NCI-H1930 (cell line): ENCODE measurements around the gene OR2A1.
"Not testable (repeated sequence)": the region's sequence is repeated elsewhere in the genome, so short reads cannot be mapped to it uniquely, and the experiment has no call there.

Experiments used
- DNase-seq, 2 experiments: peaks; one replicate each; lab custom pipeline; 2025; lab: John Stamatoyannopoulos, UW

The OR2A1 gene

GRCh38 chr7:144323359-144323758, 11.1 kb downstream of the OR2A1 start:
- not testable (repeated sequence) for DNase-seq

- DNase-seq: not testable (repeated sequence)
Measured at GRCh38 chr7:144325868-144326267, 13.6 kb downstream of the OR2A1 start.

- not testable (repeated sequence) for DNase-seq
Measured at GRCh38 chr7:144330044-144330443, 17.8 kb downstream of the OR2A1 start.

- not testable (repeated sequence) for DNase-seq
Measured at GRCh38 chr7:144331221-144331995, 19.2 kb downstream of the OR2A1 start.

- not testable (repeated sequence) for DNase-seq
Measured at GRCh38 chr7:144331996-144332288, 19.7 kb downstream of the OR2A1 start.

- DNase-seq: not testable (repeated sequence)
Measured at GRCh38 chr7:144348625-144349024, 36.4 kb downstream of the OR2A1 start.

GRCh38 chr7:144351667-144352066, 39.4 kb downstream of the OR2A1 start:
- not testable (repeated sequence) for DNase-seq

- DNase-seq: not testable (repeated sequence)
Measured at GRCh38 chr7:144355176-144355822, 43.1 kb downstream of the OR2A1 start, which contains the start of gene ARHGEF5. Gene ARHGEF5, plus strand, starts transcription at chr7:144355402. Its CDS starts 7,268 bp downstream, at chr7:144362670.

- DNase-seq: not testable (repeated sequence)
Measured at GRCh38 chr7:144356185-144356584, 44.0 kb downstream of the OR2A1 start.

- DNase-seq: not testable (repeated sequence)
Measured at GRCh38 chr7:144356860-144357259, 44.6 kb downstream of the OR2A1 start.

GRCh38 chr7:144362061-144362460, 49.8 kb downstream of the OR2A1 start:
- DNase-seq: not testable (repeated sequence)

- DNase-seq: not testable (repeated sequence)
Measured at GRCh38 chr7:144365523-144365922, 53.3 kb downstream of the OR2A1 start.

GRCh38 chr7:144367250-144367649, 55.0 kb downstream of the OR2A1 start:
- DNase-seq: not testable (repeated sequence)

- DNase-seq: not testable (repeated sequence)
Measured at GRCh38 chr7:144369221-144369620, 57.0 kb downstream of the OR2A1 start.
